GM10248 (cell line): Measurements from ENCODE around the gene ANGPTL7.

Experiments
- CTCF ChIA-PET: fragments of 300-600 bp; sonication (Branson Sonifier 250); formaldehyde crosslinking; extraction: SDS; loops from one replicate; lab custom pipeline; 2021; ENCODE audit warnings: antibody characterized with exemption; lab: Yijun Ruan, JAX
- POLR2A ChIA-PET: fragments of 350-650 bp; sonication (Branson Sonifier 250); formaldehyde crosslinking; extraction: SDS; loops from one replicate; lab custom pipeline; 2020; ENCODE audit warnings: antibody characterized with exemption; lab: Yijun Ruan, JAX
- DNase-seq: peaks from one replicate; pipeline ENCODE4 v3.0.0; 2012; ENCODE audit errors: extremely low spot score
- TF ChIP-seq, protein P1 (sequence below): IDR thresholded peaks from 2 replicates; pipeline ENCODE4 v1.5.1; 2012; ENCODE audit warnings: mild to moderate bottlenecking, low read depth; ENCODE audit errors: extremely low read depth, missing control alignments, control extremely low read depth

ANGPTL7 gene, protein sequence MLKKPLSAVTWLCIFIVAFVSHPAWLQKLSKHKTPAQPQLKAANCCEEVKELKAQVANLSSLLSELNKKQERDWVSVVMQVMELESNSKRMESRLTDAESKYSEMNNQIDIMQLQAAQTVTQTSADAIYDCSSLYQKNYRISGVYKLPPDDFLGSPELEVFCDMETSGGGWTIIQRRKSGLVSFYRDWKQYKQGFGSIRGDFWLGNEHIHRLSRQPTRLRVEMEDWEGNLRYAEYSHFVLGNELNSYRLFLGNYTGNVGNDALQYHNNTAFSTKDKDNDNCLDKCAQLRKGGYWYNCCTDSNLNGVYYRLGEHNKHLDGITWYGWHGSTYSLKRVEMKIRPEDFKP

DNA sequence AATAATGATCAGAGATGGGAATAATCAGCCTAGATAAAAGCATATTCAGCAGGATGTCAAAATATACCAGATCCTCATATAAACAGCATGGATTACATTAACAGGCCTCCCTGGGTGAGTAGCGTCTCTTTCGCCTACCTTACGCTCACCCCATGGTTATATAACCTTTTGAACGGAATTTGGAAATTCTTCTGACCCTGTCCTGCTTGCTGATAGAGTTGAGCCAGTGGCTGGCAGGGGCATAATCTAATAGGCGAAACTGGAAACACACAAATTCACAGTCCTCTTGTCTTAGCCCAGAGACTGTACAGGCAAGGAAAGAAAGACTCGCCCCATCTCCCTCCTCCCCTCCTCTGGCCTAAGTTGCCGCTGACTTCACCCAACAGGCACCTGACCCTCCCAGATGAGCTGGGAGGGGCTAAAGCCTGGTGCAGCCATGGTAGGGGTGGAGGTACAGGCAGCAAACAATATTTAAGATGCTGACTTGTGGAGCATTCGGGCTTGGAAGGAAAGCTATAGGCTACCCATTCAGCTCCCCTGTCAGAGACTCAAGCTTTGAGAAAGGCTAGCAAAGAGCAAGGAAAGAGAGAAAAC, at the start of gene ANGPTL7:
Gene ANGPTL7, plus strand, starts transcription at position 498 of the 594 bp plus-strand sequence. CDS start 225 bp downstream, outside the sequence.
- DNase-seq, result no peak
- ChIA-PET POLR2A (no interaction called here), CTCF (interaction anchor here (1.3 kb wide), 1 partner anchor 12 kb away, joined by 5 read pairs; no protein-coding TSS in a partner anchor)
- TF ChIP-seq, protein P1, sequence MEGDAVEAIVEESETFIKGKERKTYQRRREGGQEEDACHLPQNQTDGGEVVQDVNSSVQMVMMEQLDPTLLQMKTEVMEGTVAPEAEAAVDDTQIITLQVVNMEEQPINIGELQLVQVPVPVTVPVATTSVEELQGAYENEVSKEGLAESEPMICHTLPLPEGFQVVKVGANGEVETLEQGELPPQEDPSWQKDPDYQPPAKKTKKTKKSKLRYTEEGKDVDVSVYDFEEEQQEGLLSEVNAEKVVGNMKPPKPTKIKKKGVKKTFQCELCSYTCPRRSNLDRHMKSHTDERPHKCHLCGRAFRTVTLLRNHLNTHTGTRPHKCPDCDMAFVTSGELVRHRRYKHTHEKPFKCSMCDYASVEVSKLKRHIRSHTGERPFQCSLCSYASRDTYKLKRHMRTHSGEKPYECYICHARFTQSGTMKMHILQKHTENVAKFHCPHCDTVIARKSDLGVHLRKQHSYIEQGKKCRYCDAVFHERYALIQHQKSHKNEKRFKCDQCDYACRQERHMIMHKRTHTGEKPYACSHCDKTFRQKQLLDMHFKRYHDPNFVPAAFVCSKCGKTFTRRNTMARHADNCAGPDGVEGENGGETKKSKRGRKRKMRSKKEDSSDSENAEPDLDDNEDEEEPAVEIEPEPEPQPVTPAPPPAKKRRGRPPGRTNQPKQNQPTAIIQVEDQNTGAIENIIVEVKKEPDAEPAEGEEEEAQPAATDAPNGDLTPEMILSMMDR, result no peak

DNA sequence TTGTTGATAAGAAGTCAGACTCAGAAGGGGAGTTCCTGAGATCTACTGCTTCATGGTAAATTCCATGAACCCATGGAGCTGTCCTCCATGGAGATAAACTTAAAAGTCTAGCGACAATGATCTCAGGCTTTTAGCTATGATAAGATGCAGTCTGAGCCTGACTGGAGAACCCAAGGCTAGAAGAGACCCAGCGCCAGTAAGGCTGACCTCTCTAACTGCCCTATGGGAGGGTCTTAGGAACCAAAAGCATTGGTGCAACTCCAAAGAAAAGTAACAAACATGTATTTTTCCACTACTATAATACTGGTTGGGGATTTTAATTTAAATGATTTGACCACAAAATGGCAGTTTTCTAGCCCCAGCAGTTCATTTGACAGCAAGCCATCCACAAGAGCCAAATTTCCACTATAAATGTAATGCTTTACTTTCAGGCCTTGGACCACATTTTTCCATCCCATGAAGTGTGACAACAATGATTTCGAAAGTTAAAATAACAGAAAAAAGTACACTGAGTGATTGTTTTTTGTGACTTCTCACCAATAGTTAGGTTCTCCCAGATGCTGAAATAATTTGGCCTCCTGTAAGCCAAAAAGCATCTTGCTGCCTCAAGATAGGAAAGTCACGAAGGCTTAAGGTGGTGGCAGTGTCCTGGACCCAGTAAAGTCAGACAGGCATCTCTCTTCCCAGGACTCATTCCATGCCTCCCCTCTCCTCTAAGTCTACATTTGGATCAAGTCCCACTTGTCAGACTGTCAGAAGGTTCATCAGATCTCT, 46.4 kb upstream of the ANGPTL7 start:
- TF ChIP-seq, protein P1, result no peak
- ChIA-PET CTCF (interaction anchor here (1.3 to 1.5 kb wide), 2 partner anchors 11 to 31 kb away, joined by 3 to 4 read pairs; no protein-coding TSS in a partner anchor), POLR2A (no interaction called here)
- no peak for DNase-seq

DNA sequence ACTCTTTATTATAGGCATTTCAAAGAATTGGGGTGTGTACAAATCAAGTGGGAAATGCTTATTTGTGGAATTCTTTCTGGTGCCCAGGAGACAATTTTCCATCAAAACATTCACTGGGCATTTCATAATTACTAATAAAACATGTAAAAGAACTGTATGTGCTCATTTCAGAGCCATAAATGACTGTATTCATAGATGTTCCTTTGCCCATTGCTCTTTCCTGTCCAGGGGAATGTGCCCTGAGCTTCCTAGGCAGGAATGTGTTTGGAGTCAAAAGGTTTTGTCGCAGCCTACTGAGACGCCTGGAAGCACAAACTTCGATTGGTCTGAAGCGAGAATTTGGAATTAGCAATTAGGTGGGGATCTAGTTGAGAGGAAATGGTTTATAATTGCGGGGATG, 45.8 kb upstream of the ANGPTL7 start:
- DNase-seq, result no peak
- CTCF ChIA-PET, result interaction anchor here (0.9 to 2.2 kb wide), 4 partner anchors 11 to 61 kb away, joined by 3 to 7 read pairs (median 4); no protein-coding TSS in a partner anchor
- POLR2A ChIA-PET, result no interaction called here
- TF ChIP-seq, protein P1, result no peak

DNA sequence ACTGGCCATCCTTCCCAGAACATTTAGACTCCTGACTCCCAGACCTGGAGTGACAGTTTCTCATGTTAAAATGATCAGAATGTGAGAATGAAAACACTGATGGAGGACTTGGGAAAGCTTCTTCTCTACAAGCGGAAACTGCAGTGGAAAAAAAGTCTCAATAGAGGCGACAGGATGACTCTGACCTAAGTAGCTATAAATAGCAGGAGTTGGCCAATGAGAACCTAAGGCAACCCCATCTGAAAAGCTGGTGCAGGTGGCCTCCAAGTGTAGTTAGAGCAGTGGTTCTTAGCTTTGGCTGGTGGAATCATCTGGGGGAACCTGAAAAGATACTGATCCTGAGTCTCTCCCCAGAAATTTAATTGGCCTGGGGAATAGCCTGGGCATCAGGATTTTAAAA, 45.2 kb upstream of the ANGPTL7 start:
- peak; percentile 31 for DNase-seq
- ChIA-PET CTCF (interaction anchor here (0.9 to 2.2 kb wide), 4 partner anchors 13 to 60 kb away, joined by 3 to 7 read pairs (median 4); no protein-coding TSS in a partner anchor), POLR2A (no interaction called here)
- TF ChIP-seq, protein P1, result no peak

DNA sequence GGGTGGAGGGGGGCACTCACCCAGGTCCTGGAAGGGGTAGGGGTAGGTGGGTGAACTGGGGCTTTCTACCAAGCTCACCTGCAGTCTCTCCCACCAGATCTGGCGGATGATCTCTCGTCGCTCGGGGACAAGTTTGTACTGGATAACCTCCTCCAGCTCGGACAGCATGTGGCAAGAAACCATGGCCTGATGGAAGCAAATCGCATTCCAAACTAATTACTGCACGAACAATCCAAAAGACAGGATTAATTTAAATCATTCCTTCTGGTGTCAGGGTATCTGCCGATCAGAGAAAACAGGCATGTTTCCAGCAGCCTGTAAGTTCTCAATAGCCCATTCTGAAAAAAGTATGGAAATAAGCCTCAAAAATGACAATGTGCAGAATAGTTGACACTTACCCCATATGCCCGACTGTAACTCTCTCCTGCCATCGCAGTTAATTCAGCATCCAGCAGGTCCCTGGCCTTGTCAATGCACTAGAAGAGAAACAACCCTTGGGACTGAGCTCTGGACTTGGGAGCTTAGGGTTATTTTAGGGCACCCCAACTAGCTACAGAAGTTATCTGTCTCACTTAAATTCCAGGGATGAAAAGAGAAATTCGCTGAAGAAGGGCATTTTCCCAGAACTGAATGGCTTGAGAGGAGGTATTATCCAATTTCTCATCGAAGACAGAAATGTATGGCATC, 44.4 kb upstream of the ANGPTL7 start:
- POLR2A ChIA-PET, result no interaction called here
- DNase-seq, result no peak
- TF ChIP-seq, protein P1, result no peak
- CTCF ChIA-PET, result interaction anchor here (0.9 to 2.2 kb wide), 5 partner anchors 9 to 60 kb away, joined by 3 to 7 read pairs (median 3); no protein-coding TSS in a partner anchor
